GM12864 (cell line): Measurements from ENCODE around the gene RAB11A.

Source experiments
- DNase-seq: peaks from one replicate; pipeline ENCODE4 v3.0.0-alpha.2; 2011; ENCODE audit warnings: low read depth
- H3K4me3 ChIP-seq: 2 replicates; pipeline ENCODE4 v1.5.1; 2011; ENCODE audit warnings: mild to moderate bottlenecking, low read depth, low read length, control low read depth
- TF ChIP-seq, protein P1 (sequence below): IDR thresholded peaks from 2 replicates; pipeline ENCODE4 v1.5.1; 2011; ENCODE audit warnings: low read depth, mild to moderate bottlenecking, moderate library complexity, low read length, control low read depth, inconsistent platforms; ENCODE audit errors: missing control alignments

RAB11A gene

DNA sequence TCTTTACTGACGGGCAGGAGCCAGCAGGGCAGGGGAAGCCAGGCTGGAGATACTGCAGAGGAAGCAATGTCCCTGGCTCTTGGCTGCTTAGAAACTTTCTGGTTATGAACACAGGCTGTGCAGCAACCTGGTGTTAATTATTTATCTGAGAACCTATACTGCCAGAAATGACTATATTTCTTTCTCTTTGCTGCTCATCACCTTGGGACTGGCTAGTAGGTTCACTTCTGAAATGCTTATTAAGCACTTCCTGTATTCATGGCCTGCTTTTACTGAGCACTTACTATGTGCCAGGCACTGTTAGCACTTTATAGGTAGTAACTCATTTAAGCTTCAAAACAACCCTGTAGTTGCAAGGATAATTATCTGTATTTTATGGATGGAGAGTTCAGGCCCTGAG, 57.6 kb downstream of the RAB11A start:
- H3K4me3 ChIP-seq: no peak overlapping the region
- no peak for DNase-seq
- TF ChIP-seq, protein P1, sequence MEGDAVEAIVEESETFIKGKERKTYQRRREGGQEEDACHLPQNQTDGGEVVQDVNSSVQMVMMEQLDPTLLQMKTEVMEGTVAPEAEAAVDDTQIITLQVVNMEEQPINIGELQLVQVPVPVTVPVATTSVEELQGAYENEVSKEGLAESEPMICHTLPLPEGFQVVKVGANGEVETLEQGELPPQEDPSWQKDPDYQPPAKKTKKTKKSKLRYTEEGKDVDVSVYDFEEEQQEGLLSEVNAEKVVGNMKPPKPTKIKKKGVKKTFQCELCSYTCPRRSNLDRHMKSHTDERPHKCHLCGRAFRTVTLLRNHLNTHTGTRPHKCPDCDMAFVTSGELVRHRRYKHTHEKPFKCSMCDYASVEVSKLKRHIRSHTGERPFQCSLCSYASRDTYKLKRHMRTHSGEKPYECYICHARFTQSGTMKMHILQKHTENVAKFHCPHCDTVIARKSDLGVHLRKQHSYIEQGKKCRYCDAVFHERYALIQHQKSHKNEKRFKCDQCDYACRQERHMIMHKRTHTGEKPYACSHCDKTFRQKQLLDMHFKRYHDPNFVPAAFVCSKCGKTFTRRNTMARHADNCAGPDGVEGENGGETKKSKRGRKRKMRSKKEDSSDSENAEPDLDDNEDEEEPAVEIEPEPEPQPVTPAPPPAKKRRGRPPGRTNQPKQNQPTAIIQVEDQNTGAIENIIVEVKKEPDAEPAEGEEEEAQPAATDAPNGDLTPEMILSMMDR: no peak

DNA sequence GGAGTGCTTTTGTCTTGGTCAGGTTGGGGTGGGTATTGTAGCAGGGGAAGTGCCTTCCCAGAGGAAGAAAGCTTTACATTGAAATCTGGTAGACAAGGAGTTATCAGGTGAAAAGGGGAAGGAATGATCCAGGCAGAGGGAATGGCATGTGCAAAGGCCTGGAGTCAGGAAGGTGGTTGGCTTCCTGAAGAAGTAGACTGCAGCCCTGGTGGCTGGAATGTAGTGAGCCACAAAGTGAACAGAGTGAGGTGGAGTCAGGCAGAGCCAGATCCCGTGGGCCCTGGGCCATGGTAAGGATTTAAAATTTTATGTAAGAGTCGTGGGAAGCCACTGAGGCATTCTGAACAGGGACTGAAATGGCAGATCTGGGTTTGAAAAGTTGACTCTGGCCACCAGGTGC, 58.3 kb downstream of the RAB11A start:
- TF ChIP-seq, protein P1: no peak
- H3K4me3 ChIP-seq: no peak overlapping the region
- no peak for DNase-seq

DNA sequence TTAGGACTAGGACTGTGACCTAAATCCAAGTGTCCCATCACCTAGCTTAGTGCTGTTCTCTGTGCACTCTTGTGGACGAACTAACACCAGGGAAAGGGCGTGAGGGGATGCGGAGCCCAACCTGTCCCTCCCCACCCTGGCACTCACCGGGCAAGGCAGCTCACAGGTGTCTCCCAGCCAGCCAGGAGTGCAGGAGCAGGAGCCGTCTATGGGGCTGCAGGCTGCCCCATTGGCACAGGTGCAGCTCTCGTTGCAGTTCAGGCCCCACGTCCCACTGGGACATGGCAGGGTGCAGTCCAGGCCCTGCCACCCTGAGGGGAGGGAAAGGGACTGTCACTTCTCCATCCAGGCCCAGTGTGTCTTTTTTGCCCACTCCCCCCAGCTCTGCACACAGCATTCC, 60.3 kb downstream of the RAB11A start:
- H3K4me3 ChIP-seq: no peak overlapping the region
- TF ChIP-seq, protein P1: no peak
- DNase-seq: no peak

DNA sequence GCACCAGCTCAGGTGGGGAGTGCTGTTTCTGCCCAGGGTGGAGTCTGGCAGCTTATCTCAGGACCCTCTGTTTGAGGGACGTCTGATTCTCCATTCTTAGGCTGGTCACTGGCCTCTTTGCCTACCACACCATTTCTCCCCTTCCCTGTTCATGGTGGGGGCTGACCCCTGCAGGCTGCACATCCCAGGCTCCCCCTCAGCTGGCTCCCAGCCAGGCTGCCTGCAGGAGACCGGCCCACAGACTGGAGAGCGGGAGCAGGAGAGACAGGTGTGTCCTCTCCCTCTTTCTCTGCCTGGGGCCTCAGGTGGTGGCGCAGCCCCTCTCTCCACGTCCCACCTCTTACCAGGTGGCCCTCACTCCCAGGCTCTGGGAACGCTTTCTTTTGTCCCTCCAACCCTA, 60.8 kb downstream of the RAB11A start:
- no peak for DNase-seq
- H3K4me3 ChIP-seq: no peak overlapping the region
- TF ChIP-seq, protein P1: no peak

DNA sequence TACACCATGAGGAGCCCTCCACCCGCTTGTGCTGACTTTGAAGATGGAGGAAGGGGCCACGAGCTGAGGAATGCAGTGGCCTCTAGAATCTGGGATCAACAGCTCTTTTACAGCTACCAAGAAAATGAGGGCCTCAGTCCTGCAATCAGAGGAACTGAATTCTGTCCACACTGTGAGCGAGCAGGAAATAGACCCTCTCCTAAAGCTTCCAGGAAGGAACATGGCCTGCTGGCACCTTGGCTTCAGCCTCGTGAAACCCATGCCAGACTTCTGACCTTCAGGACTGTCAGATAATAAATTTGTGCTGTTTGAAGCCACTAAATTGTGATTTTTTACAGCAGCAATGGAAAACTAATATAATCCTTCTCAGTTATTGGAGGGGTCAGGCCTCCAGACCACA, 61.9 kb downstream of the RAB11A start:
- TF ChIP-seq, protein P1: no peak
- DNase-seq: no peak
- H3K4me3 ChIP-seq: no peak overlapping the region

DNA sequence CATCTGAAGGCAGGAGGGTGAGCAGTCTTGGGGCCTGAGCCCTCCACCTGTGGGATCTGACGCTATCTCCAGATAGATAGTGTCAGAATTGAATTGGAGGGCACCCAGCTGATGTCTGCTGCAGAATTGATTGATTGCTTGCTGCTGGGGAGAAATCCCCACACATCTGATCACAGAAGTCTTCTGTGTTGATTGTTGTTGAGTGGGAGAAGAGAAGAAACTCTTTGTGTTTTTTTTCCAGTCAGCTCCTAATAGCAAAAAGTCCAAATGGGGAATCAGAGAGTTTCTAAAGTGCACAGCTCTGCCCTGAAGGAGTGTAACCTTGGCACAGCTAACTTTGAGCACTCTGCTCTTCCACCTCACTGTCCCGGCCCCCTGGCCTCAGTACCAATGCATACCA, 66.1 kb downstream of the RAB11A start:
- DNase-seq: no peak
- TF ChIP-seq, protein P1: no peak
- H3K4me3 ChIP-seq: no peak overlapping the region

DNA sequence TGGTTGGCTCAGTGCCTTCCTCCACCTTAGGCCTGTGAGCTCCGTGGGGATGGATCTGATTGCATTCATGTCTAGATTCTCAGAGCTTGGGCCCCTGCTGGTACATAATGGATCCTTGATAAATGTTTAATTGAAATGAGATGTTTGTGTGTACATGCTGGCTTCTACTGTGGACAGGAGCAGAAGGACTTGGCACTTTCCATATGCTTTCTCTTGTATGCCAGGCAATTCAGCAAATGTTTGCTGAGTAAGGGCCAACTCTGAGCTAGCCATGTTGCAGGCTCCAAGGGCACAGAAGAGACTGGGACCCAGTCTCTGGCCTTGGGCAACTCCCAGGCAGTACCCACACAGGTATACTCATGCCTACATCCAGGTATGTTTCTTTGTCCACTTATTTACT, 67.0 kb downstream of the RAB11A start:
- no peak for DNase-seq
- H3K4me3 ChIP-seq: no peak overlapping the region
- TF ChIP-seq, protein P1: no peak
